Subcutaneous adipose tissue (tissue), 4 donors: ENCODE results near the gene KCNE1. TPM values are rescaled to one million over a fixed set of nuclear protein-coding genes. Genes with fewer than 3 reads are reported as not detected.

Experiments used
- CTCF ChIP-seq: fragments of 450-650 bp; IDR thresholded peaks from one replicate; pipeline ENCODE4 v1.5.1; 2016; ENCODE audit warnings: low read depth, mild to moderate bottlenecking, control low read depth, antibody characterized with exemption, moderate library complexity
- total RNA-seq, 4 donors: library from RNA; depleted of rRNA; stranded (reverse); fragments of >200 nt; gene quantifications; one replicate each; pipeline ENCODE4 v1.1.0, GENCODE V29; 2016

The KCNE1 gene
- total RNA-seq, 4 donors from 2014 or later = 5.7 to 28.9 (median 10.4) TPM

DNA sequence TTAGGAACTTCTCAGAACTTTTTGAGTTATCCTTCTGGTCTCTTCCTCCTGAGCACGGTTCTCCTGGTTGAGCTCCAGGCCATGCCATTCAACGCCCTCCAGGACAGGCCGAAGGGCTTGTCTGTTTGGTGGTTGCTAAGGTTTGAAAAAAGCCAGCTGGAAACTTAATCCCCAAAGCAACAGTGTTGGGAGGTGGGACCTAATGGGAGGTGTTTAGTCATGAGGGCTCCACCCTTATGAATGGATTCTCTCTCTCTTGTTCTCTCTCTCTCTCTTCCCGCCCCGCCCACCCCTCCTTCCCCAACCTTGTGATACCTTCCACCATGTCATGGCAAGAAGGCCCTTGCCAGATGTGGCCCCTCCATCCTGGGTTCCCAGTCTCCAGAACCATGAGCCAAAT, 829 bp downstream of the KCNE1 start:
- TF ChIP-seq CTCF = no peak

- TF ChIP-seq CTCF = no peak
Measured at GRCh38 chr21:34510148-34511142, 1.6 kb downstream of the KCNE1 start.

DNA sequence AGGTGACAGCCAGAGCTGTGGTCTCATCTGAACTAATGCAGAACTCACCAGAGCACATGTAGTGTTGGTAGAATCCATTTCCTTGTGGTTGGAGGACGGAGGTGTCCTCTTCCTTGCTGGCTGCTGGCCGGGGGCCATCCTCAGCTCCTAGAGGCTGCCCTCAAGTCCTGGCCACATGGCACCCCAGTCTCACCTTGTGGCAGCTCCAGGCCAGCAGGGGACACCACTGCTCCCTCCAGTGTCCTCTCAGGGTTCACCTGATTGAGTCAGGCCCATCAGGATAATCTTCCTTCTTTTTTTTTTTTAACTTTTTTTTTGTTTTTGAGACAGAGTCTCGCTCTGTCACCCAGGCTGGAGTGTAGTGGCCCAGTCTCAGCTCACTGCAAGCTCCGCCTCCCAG, 2.9 kb downstream of the KCNE1 start:
- TF ChIP-seq CTCF = no peak

- TF ChIP-seq CTCF = no peak
Measured at GRCh38 chr21:34504595-34504994, 7.4 kb downstream of the KCNE1 start.

DNA sequence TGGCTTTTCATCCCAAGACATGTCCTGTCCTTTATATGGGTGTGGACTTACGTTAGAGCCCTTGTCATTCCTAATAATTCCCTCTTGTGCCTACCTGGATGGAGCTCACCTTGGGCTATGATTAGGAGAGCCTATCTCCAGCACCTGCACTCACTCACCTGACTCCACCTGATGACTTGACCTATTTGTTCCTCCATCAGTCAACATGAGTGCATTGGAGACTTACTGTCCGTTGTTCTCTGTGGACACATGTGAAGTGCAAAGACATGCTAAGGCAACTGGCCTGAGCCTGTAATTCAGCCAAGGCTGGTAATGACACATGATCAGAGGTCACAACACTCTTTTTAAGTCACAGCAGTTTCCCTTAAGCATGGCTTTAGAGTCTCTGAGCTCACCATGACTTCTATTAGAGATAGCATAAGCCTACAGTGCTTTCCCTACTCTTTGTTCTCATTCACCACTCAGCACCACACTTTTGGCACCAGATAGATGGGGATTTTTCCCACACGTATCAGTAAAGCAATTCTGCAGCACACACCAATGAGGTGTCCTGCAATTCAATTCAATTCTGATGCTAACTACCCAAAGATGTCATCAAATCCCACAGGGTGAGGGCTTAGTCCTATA, 9.4 kb downstream of the KCNE1 start:
- no peak for TF ChIP-seq CTCF

- TF ChIP-seq CTCF = no peak
Measured at GRCh38 chr21:34501716-34502115, 10.3 kb downstream of the KCNE1 start.

DNA sequence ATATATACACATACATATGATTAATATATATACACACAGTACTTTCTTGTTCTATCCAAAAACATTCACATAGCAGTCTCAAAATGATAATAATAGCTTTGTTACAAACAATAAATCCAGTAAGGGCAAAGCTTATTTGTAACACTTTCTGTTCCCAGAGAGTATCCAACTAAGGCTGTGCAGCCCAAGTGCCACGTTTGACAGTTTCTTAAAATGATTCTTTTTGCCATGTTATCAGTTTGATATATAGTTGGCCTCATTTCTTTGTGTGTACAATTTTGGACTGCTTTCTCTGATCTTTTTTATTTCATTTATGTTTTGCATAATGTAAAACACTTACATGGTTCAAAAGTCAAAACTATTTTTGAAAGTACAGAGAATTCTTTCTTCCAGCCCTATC, 11.8 kb downstream of the KCNE1 start:
- no peak for TF ChIP-seq CTCF
